Testis (tissue), 3 donors: ENCODE data around the gene SCN9A. TPM values are rescaled to one million over a fixed set of nuclear protein-coding genes. Genes with fewer than 3 reads are reported as not detected.

Experiments
- DNase-seq: peaks from one replicate; pipeline ENCODE4 v3.0.0-alpha.2; 2019
- H3K27ac ChIP-seq, 2 donors: fragments of 200-600 bp; sonication (generic); one replicate each; pipeline ENCODE4 v1.5.1; 2019
- H3K27me3 ChIP-seq: fragments of 200-600 bp; sonication (generic); one replicate; pipeline ENCODE4 v1.5.1; 2019
- H3K36me3 ChIP-seq: fragments of 200-600 bp; sonication (generic); one replicate; pipeline ENCODE4 v1.5.1; 2017; ENCODE audit warnings: low read depth; ENCODE audit errors: missing control alignments
- H3K4me1 ChIP-seq: fragments of 200-600 bp; sonication (generic); one replicate; pipeline ENCODE4 v1.5.1; 2019
- H3K4me3 ChIP-seq, 2 donors: fragments of 200-600 bp; sonication (generic); one replicate each; pipeline ENCODE4 v1.5.1; 2017 to 2019
- H3K9me3 ChIP-seq: fragments of 200-600 bp; sonication (generic); one replicate; pipeline ENCODE4 v1.5.1; 2017
- CTCF ChIP-seq, 3 experiments: fragments of 450-650 bp in 2 of 3; fragments of 200-600 bp in 1 of 3; sonication (generic) in 1 of 3; IDR thresholded peaks; one replicate each; pipeline ENCODE4 v1.5.1; 2016 to 2019; ENCODE audit warnings: antibody characterized with exemption in 3 of 3, mild to moderate bottlenecking in 2 of 3, moderate library complexity in 1 of 3
- POLR2A ChIP-seq: fragments of 450-650 bp; IDR thresholded peaks from one replicate; pipeline ENCODE4 v1.6.1; 2017; ENCODE audit warnings: antibody characterized with exemption, mild to moderate bottlenecking, moderate library complexity
- WGBS, 2 donors: methylation state at CpG; one replicate each; pipeline ENCODE4 v1.1.5; 2018; 5-methylcytosine and 5-hydroxymethylcytosine counted together
- intact Hi-C: fragments of 100-400 bp; cut with DNase I; formaldehyde crosslinking; loops from one replicate; pipeline ENCODE4 v1.15.1; 2023; ENCODE audit warnings: low total_unique reads
- polyA plus RNA-seq: library from polyadenylated mRNA; stranded (reverse); fragments of 350-450 nt; fragmentation: Illumina TruSeq; extraction: RNeasy Lipid Tissue Mini Kit (QIAGEN cat#74804); gene quantifications from one replicate; pipeline ENCODE4 v1.2.3, GENCODE V29; 2014; ENCODE audit warnings: low read depth, low replicate concordance; ENCODE audit not compliant: insufficient read depth
- total RNA-seq, 2 donors: library from RNA; depleted of rRNA; stranded (reverse); fragments of >200 nt; gene quantifications; one replicate each; pipeline ENCODE4 v1.2.3, GENCODE V29; 2016

SCN9A gene
- total and polyA plus RNA-seq, 3 donors from 2014 or later = 7.3 to 117 (median 85.7) TPM

DNA sequence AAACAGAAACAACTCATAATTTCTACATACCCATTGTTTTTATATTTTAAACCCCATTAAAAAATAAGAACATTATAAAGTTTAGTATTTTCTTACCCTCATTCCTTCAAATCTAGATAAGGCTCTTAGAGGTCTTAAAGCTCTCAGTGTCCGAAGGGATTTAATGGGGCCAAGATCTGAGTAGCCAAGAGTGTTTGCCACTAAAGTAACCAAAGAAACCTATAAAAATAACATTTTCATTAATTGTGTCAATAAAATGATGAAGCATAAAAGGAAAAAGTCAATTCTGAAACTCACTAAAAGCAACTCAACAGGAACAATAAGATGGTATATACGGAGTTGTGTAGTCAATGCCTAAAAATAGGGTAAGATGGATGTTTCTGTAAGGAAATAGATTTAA, 142.5 kb downstream of the SCN9A start:
- no peak for DNase-seq
- Histone ChIP-seq H3K9me3 (no peaks in the 10 kb centered on the region), H3K4me1 (no peaks in the 10 kb centered on the region), H3K27ac (no peak overlapping the region), H3K27me3 (no peaks in the 10 kb centered on the region), H3K4me3 (no peak overlapping the region), H3K36me3 (no peaks in the 10 kb centered on the region)
- intact Hi-C loops = no loop called here
- WGBS, 2 donors = 74 to 77% methylated on average over 2 of the region's 2 CpGs
- TF ChIP-seq POLR2A (no peak), CTCF (IDR thresholded peaks at IDR 0.05) (no peak)

DNA sequence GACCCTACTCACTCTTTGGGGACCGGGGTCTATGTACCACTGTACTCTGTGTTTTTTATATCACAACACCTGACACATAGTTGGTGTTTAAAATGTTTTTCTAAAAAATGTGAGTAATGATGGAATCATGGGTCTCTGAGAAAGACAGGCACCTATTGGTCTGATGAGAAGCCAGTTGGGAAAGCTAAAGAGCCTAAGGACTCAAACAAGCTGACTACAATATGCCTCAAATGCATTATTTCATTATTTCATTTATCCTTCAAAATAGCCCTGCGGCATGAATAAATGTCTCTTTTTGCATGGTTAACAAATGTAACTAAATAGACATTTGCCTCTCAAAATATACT, 145.0 kb downstream of the SCN9A start:
- Histone ChIP-seq H3K9me3 (no peaks in the 10 kb centered on the region), H3K27ac (no peak overlapping the region), H3K4me1 (no peaks in the 10 kb centered on the region), H3K27me3 (no peaks in the 10 kb centered on the region), H3K36me3 (no peaks in the 10 kb centered on the region), H3K4me3 (no peak overlapping the region)
- no peak for DNase-seq
- no peak for TF ChIP-seq CTCF (IDR thresholded peaks at IDR 0.05)
- TF ChIP-seq POLR2A = no peak
- WGBS, 2 donors = 45 to 66% methylated on average over 2 of the region's 2 CpGs
- intact Hi-C loops = no loop called here

DNA sequence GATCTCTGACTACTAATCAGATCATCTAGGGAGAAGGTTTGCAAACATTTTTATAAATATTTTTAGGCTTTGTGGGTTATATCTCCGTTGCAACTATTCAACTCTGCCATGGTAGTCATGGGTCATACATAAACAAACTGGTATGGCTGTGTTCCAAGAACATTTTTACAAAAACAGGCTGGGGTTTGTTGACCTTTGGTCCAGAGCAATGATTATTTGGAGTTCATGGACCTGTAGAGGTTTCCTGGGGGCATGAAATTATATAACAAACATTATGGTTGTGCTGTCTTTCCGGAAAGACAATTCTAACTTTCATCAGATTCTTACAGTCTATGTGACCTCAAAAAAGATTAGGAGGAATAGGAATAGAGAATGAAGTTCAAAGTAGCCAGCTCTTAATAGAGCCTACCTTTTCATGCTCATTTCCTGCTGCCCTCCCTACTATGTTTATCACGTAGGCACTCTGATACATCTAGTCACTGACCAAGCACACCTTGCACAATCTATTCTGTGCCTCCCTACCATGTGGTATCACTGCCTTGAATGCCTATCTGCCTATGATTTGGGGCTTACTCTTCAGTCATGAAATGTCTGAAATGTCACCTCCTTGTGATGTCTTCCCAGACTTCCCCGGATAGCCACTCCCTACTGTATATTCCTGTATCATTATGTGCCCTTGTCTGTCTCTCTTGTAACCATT, 145.6 kb downstream of the SCN9A start:
- Histone ChIP-seq H3K27me3 (no peaks in the 10 kb centered on the region), H3K27ac (no peak overlapping the region), H3K4me1 (no peaks in the 10 kb centered on the region), H3K36me3 (no peaks in the 10 kb centered on the region), H3K4me3 (no peak overlapping the region), H3K9me3 (no peaks in the 10 kb centered on the region)
- TF ChIP-seq CTCF (IDR thresholded peaks at IDR 0.05) (no peak), POLR2A (no peak)
- WGBS, 2 donors = 75 to 80% methylated on average over 4 of the region's 4 CpGs
- intact Hi-C loops = no loop called here
- DNase-seq = no peak

- H3K27ac ChIP-seq = no peak overlapping the region
- TF ChIP-seq POLR2A = no peak
- TF ChIP-seq CTCF (IDR thresholded peaks at IDR 0.05) = no peak
- H3K4me1 ChIP-seq = no peaks in the 10 kb centered on the region
- no peak overlapping the region for H3K4me3 ChIP-seq
- no peaks in the 10 kb centered on the region for H3K9me3 ChIP-seq
- H3K27me3 ChIP-seq = no peaks in the 10 kb centered on the region
- H3K36me3 ChIP-seq = no peaks in the 10 kb centered on the region
- no peak for DNase-seq
- intact Hi-C loops = no loop called here
Observed at GRCh38 chr2:166229678-166230023, 146.1 kb downstream of the SCN9A start.

GRCh38 chr2:166224197-166224596, 151.5 kb downstream of the SCN9A start:
- intact Hi-C loops = no loop called here
- no peaks in the 10 kb centered on the region for H3K27me3 ChIP-seq
- TF ChIP-seq CTCF (IDR thresholded peaks at IDR 0.05) (no peak), POLR2A (no peak)

More at GRCh38 chr2:166224197-166224596, 151.5 kb downstream of the SCN9A start:
- no peak overlapping the region for H3K4me3 ChIP-seq
- H3K4me1 ChIP-seq = no peaks in the 10 kb centered on the region
- no peak overlapping the region for H3K27ac ChIP-seq
- DNase-seq = no peak
- no peaks in the 10 kb centered on the region for H3K9me3 ChIP-seq
- H3K36me3 ChIP-seq = no peaks in the 10 kb centered on the region
